ENCODE results near the gene PRODH2.

The PRODH2 gene

DNA sequence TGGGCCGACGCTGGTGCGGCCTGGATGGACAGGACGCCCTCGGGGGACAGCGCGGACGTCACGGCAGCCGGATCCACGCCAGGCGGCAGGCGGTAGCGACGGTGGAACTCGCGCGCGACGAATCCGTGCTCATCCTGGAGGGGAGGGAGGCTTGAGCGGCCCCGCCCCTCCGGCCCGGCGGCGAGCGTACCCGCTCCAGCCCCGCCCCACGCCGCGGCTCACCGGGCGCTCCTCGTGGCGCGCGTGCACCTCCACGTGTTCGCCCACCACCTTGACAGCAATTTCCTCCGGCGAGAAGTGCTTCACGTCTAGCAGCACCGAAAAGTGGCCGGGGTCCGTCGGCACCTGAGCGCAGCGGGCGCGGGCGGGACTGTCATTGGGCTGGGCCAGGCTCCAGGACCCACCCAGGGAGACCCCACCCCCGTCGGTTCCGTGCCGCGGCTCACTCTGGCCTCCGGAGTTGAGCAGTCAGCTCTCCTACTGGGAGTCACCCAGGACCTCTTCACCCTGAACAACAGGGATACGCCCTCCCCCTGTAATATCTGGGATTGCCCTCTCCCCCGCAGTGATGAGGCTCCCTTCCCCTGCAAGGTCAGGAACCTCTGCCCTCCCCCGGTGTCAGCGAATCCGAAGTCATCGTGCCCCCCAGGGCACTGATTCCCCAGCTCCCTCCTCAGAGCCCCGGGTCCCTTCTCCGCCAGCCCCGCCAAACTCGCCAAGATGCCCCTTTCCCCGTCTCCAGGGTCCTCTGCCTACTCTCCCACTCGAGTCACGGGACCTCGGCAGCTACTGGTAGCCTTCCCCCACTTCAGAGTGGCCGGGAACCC lies 56.9 kb downstream of the PRODH2 start:
- DNase-seq, result peak; percentile 61

DNA sequence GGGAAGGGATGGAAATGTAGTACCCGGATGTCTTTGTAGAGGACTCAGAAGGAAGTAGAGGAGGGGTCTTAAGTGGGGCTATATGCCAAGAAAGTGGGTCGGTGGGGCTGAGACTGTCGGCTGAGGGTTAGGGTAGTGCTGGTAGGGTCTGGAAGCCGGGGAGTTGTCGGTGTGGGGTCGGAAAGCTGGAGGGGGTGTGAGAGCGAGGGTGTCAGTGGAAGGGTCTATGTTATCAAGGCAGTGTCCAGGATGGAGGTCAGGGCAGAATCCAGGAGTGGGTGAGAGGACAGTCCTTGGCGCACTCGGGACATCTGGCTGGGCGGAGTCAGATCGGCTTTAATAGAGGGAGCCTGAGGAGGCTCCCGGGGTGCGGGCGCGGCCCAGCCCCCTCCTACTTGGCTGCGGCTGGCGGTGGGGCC lies 57.5 kb downstream of the PRODH2 start:
- no peak for DNase-seq

DNA sequence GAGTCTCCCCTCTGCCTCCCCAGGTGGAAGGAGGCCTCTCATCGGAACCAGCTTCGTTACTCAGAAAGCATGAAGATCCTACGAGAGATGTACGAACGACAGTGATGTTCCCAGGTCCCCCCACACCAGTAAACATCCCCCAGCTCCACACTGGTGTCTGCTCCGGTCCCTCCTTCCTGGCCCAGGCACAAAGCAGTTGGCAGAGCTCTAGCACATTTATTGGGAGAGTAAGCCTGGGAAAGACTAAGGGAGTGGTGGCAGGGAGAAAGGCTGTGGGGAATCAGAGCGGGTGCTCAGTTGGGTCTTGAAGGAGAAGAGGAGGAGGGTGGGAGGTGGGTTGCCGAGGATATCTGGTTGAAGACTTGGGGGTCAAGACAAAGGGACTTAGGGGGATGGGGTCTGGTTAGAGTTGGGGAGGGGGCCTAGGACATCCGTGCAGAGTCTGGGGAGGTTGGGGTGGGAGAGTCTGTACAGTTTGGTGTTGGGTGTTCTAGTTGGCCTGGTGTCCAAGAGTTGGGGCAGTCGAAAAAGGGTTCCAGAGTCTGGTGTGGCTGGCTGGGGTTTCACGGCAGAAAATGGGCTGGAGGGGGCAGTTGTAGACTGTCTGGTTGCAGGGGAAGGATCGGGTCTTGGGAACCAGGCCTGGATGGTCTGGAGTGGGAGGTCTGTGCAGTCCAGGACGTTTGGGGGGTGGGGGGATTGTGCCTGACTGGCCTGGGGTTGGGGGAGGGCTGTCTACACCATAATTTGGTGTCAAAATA lies 58.1 kb downstream of the PRODH2 start:
- no peak for DNase-seq

DNA sequence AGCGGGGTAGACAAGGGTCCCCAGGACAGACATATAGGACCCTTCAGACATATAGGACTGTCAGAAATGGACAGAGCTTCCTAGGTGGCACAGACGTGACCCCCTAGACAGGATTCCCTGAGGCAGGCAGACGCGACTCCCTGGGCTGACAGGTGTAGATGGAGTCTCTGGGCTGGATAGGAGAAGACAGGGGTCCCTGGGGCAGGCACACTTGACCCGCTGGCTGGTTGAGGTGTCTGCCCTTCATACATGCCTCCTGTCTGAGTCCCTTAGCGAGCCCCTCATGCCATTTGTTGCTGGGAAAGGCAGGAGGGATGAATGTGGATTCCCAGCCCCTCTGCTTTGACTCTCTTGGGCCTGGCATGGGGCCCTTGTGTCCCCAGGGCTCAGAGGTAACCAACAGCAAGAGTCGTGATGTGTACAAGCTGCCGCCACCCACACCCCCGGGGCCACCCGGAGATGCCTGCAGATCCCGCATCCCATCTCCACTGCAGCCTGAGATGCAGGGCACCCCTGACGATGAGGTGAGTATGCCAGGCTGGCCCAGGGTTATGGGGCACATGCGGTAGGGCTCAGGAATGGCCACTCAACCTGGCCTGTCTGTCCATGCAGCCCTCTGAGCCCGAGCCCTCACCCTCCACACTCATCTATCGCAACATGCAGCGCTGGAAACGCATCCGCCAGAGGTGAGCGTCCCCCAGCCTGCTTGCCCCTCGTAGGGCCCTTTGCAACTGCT lies 58.8 kb downstream of the PRODH2 start:
- no peak for DNase-seq

DNA sequence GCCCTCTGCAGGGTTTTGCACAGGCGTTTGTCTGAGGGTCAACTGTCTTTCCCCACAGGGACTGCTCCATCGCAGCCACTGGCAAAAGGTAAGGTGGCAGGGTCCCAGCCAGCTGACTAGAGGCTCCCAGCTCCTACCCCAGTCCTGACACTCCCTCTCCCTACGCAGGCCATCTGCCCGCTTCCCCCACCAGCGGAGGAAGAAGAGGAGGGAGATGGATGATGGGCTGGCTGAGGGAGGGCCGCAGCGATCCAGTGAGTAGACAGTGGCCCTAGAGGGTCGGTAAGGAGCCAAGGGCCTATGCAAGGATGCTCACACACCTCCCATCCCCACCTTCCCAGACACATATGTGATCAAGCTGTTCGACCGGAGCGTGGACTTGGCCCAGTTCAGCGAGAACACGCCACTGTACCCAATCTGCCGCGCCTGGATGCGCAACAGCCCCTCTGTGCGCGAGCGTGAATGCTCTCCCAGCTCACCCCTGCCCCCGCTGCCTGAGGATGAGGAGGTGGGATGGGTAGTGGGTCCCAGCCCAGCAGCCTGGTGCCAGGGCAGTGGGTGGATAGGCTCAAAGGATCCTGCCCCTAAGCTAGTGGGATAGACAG lies 59.8 kb downstream of the PRODH2 start:
- DNase-seq, result no peak

DNA sequence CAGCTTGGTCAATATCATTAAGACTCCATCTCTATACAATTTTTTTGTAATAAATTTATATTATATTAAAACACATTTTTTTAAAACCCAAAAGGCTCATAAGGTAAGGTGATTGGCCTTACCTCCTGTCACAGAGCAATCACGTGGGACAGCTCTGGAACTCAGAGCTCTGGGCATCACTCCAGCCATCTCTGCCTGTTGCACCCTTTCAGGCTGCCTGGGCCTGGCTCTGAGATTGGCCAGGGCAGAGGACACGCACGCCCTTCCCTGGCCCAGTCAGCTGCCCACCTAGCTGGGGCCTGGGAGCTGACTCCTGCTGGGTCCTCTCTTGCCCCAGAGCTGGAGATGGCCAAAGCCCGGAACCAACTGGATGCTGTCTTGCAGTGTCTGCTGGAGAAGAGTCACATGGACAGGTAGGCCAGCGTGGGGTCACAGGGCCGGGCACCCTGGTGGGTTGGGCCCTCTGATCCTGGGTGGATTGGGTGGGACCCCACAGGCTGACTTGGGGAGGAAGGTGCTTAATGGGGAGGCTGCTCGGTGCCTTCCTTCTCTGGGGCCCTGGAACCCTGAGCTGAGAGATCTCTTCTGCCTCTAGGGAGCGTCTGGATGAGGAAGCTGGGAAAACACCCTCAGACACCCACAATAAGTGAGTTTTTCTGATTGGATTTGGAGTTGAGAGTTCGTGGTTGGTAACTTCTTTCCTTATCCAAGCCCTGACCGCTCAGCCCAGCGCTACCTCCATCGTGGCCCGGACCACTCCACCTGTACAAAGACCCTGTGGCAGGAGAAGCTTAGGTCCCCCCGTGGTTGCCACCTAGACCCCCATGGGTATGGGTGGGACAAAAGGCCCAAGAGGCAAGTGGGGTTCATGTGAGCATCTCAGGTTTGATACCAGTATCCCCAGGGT lies 60.6 kb downstream of the PRODH2 start:
- DNase-seq, result no peak

DNA sequence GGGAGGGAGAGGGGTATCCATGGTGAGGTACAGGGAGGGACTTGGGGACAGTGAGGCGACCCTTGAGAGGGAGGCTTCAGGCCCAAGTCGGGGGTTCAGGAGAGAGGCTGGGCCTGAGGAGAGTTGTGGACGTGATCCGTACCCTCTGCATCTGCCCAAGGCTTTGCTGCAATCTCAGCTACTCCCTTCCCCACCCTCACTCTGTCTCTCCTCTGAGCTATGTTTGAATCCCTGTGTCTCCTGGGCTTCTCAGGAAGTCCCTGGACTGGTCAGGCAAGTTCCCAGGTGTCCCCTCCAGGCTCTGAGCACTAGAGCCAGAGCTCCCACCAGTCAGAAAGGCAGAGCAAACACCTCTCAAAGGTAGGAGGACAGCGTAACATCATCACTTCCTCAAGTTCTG lies 62.5 kb downstream of the PRODH2 start:
- DNase-seq, result no peak

Measured in fibroblast of skin of abdomen (primary cell).